ENCODE results near the gene PIGN.

PIGN gene, protein sequence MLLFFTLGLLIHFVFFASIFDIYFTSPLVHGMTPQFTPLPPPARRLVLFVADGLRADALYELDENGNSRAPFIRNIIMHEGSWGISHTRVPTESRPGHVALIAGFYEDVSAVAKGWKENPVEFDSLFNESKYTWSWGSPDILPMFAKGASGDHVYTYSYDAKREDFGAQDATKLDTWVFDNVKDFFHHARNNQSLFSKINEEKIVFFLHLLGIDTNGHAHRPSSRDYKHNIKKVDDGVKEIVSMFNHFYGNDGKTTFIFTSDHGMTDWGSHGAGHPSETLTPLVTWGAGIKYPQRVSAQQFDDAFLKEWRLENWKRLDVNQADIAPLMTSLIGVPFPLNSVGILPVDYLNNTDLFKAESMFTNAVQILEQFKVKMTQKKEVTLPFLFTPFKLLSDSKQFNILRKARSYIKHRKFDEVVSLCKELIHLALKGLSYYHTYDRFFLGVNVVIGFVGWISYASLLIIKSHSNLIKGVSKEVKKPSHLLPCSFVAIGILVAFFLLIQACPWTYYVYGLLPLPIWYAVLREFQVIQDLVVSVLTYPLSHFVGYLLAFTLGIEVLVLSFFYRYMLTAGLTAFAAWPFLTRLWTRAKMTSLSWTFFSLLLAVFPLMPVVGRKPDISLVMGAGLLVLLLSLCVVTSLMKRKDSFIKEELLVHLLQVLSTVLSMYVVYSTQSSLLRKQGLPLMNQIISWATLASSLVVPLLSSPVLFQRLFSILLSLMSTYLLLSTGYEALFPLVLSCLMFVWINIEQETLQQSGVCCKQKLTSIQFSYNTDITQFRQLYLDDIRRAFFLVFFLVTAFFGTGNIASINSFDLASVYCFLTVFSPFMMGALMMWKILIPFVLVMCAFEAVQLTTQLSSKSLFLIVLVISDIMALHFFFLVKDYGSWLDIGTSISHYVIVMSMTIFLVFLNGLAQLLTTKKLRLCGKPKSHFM
- total RNA-seq, result 34.3 to 37.5 (median 34.6) reads per million in 4 experiments

- DNase-seq, result peak; percentile 97
Observed at GRCh38 chr18:62186774-62187542, at the start of gene PIGN, which contains the start of gene RELCH. PIGN (minus strand) TSS chr18:62187056; CDS start chr18:62161353, 25,703 bp downstream. RELCH (plus strand) TSS chr18:62187255; CDS start chr18:62187506, 251 bp downstream.

DNA sequence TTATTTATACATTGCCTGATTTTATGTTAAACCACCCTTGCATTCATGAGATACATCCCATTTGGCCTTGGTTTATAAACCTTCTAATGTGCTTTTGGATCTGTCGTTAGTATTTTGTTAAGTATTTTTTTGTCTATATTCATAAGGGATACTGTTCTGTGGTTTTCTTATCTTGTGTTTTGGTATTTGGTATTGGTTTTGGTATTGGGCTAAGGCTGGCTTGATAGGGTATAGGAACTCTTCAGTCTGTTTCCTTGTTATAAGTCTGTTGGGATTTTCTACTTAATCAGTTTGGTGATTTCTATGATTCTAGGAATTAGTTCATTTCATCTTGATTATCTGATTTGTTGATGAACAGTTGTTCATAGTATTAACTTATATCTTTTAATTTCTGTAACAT is 49.4 kb upstream of the PIGN start:
- DNase-seq, result no peak

DNA sequence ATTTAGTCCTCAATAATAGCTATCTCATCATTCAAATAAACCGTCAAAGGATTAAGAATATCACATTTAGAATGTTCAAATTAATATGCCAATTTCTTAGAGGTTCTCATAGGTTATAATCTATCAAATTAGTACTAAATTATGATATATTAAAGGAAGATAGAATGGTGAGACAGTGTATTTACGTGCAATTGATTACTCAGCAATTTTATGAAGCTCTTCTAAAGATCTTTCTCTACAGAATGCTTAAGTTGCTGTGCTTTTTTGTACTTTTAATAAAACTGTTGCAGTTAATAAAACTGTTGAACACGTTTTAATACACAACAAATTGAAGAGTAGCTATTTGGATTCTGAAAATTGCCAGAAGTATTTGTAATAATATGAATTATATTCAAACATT is 39.2 kb upstream of the PIGN start:
- no peak for DNase-seq

- no peak for DNase-seq
Observed at GRCh38 chr18:62224229-62224628, 37.4 kb upstream of the PIGN start.

DNA sequence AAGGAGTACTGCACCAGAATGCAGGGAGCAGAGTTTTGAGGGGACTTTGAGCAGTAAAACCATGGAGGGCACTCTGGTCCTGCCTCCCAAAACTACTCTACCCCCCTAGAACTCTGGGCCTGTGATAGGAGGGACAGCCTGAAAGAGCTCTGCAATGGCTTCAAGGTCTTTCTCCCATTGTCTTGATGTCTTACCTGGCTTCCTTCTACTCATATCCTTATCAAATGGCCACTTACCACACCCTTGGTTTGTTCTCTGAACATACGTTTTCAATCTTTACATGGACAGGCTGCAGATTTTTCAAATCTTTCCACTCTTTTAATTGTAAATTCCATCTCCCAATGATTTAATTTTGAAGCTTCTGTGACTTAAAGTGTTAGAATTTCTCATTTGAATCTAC is 27.9 kb upstream of the PIGN start:
- no peak for DNase-seq

GRCh38 chr18:62211325-62211828 is 24.5 kb upstream of the PIGN start:
- DNase-seq, result no peak

DNA sequence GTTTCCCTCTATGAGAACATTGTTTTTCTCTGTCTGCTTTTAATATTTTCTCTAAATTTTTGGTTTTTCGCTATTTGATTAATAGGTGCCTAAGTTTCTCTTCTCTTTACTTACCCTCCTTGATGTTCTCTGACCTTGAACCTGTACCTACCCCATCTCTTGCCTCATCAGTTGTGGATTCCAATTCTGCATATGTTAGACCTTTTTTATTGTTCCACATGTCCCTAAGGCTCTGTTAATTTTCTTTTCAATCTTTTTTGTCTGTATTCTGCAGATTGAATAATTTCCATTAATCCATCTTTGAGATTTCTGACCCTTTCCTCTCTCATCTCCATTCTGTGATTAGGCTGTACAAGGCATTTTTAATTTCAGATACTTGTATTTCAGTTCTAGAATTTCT is 23.3 kb upstream of the PIGN start:
- no peak for DNase-seq

- no peak for DNase-seq
Observed at GRCh38 chr18:62209046-62209445, 22.2 kb upstream of the PIGN start.

DNA sequence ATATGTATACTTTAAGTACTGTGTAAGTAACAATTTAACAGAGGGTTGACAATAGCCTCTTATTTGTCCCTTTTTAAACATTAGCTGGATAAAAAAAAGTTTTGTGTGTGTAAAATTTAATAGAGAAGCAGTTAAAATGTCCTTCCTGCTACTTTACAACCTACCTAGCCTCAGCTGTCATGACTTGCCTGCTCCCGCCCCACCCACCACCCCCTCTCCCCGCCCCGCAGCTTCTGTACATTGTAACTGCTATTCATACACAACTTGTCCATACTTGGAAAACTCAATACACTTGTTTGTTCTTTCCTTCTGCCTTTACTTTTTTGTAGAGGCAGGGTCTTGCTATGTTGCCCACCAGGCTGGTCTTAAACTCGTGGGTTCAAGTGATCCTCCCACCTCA is 19.7 kb upstream of the PIGN start:
- DNase-seq, result no peak

DNA sequence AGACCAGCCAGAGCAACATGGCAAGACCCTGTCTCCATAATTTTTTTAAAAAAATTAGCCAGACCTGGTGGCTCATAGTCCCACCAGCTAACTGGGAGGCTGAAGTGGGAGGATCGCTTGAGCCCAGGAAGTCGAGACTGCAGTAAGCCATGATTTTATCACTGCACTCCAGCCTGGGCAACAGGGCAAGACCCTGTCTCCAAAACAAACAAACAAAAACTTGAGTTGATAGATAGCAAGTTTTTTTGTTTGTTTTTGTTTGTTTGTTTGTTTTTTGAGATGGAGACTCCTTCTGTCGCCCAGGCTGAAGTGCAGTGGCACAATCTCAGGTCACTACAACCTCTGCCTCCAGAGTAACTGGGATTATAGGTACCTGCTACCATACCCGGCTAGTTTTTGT is 19.0 kb upstream of the PIGN start:
- no peak for DNase-seq

- DNase-seq, result no peak
Observed at GRCh38 chr18:62201870-62202269, 15.0 kb upstream of the PIGN start.

GRCh38 chr18:62200121-62200914 is 13.5 kb upstream of the PIGN start:
- no peak for DNase-seq

DNA sequence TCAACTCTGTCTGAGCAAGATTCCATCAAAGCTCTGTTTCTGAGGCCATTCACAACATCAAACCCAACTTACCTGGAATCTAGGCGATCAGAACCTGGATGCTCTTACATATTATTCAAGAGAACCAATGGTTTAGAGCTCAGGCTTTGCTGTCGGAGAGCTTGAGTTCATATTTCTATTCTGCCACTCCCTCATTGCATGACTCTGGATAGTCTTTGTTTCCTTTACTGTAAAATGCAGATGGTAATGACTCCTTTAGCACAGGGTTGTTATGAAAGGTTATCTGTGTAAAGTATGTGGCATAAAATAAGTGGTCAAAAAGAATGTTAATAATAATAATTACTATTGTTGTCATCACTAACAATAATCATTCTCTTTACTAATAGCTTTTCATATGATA is 12.8 kb upstream of the PIGN start:
- no peak for DNase-seq

DNA sequence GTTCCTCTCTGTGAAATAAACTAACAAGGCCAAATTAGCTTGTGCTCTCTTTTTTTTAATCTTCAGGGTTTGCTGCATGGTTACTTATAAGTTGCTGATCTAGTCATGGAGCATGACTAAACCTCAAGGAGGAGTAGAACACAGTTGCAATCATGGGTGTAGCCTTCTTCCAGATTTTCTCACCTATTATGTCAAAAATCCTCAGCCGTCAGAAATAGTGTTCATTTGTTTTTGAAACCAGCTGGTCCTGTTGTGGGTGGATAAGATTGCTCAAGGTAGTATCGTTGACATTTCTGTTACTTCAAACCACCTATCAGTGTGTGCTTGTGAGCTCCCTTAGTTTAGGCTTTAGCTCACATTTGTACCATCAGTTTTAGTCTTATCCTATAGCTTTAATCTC is 11.4 kb upstream of the PIGN start:
- no peak for DNase-seq

DNA sequence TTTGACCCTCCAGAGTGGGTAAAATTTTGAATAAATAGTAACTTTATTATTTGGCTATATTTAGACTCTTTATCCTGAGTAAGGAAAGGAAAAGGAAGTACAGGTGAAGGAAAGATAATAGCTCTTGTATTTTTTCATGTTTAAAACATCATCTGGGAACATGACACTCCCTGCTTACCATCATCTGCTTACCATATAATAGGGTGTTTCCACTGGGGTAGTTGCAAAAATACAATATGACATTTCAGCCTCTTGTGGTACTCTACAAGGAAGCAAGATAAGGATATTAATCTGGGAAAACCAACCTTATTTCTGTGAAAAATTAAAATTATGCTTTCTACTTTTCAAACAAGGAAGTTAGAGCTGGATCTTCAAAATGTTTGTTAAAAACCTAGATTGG is 10.1 kb upstream of the PIGN start:
- no peak for DNase-seq

GRCh38 chr18:62196079-62196478 is 9.2 kb upstream of the PIGN start:
- DNase-seq, result no peak

GRCh38 chr18:62189208-62189607 is 2.4 kb upstream of the PIGN start:
- no peak for DNase-seq

DNA sequence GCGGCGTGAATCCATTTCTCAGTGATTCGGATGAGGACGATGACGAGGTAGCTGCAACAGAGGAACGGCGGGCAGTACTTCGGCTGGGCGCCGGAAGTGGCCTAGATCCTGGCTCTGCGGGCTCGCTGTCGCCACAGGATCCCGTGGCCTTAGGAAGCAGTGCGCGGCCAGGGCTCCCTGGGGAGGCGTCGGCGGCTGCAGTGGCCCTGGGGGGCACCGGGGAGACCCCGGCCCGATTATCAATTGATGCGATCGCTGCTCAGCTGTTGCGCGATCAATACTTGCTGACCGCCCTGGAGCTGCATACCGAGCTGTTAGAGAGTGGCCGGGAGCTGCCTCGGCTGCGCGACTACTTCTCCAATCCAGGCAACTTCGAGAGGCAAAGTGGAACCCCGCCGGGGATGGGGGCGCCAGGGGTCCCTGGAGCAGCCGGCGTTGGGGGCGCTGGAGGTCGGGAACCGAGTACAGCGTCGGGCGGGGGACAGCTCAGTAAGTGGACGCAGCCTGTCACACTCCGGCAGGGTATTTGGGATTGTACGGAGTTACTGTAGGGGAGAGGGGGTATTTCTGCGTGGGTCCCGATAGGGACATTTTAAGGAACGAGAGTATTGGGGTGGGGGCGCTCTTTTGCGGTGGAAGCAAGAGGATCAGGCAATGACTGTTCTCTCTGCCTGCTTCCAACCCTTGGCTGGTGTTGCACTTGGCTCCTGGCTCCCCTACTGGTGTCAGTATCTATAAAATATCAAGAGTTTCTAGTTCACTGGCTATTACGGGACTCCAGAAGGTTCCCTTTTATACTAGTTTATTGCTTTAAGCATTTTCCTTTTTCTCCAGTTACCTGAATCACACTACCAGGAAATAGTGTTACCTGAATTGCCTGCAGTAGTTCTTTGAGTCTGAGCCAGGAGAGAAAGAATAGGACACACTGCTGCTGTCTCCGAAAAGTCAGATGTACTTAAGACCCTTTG is 971 bp upstream of the PIGN start:
- DNase-seq, result no peak

DNA sequence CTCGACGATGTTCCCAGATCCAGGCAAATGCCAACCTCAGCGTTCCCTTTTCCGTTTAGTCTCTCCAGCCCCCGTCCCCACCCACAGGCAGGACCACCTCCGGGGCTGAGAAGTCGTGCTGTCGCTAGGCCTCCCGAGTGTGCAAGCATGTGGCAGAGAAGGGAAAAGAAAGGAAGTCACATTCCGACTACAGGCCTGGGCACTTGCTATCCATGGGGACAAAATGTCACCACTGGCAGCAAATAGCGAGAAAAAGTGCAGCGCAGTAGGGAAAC is 420 bp downstream of the PIGN start:
- DNase-seq, result no peak

DNA sequence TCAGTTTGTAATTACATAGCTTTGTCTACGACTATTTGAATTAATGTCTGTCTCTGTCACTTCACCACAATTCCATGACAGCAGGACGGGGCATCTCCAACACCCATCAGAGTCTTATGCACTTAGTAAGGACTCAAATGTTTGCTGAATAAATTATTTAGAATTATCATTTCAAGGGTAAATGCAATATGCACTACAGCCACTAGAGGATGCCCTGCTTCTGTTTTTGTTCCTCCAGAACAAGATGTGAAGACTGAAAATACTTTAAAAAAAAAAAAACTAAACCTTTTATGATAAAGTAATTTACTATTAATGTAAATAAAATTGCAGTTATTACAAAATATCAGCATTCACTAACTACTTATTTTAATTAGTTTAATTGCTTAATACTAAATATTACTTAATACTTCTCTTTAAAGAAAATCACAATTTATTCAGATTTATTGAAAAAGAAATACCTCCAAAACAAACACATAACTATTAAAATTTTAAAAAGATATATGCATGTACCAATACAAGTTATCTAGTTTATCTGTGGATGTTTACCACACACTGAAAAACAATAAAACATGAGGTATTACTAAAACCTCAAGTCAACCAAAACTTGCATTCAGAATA is 3.2 kb downstream of the PIGN start:
- peak; percentile 2 for DNase-seq

Measured in effector CD8-positive, alpha-beta T cell (primary cell).